ENCODE results near the gene AGAP1. TPM values are rescaled to one million over a fixed set of nuclear protein-coding genes. Genes with fewer than 3 reads are reported as not detected.

AGAP1 gene
- total and polyA plus RNA-seq, 7 donors: 4.2 to 21.6 (median 16.6) TPM

DNA sequence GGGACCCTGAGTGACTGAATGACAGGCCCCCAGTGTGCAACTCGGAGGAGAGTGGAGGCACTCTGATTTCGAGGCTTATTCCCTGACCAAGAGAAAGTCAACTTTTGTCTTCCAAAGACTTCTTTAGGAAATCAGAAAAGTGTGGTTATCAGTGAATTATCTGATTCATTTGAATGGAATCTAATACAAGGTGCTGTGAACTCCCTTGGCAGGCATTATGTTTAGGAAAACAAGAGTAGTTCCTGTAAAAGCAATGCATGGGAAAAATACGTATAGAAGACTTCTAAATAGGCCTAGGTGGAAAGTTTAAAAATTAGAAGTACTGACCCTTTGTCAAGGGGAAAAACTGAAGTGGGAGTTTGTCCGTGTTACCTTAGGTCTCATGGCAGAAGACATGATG lies 404.9 kb downstream of the AGAP1 start:
- H3K4me3 ChIP-seq: no peak overlapping the region
- 90 to 93% (median 92%) methylated on average over 4 of the region's 4 CpGs for WGBS, 3 donors
- intact Hi-C loops (cut with DNase I): no loop called here
- H3K27ac ChIP-seq: no peak overlapping the region
- no peaks in the 10 kb centered on the region for H3K27me3 ChIP-seq (ENCODE audit: insufficient read depth in 3 of 3, low read length in 2 of 3)
- TF ChIP-seq, protein P1, sequence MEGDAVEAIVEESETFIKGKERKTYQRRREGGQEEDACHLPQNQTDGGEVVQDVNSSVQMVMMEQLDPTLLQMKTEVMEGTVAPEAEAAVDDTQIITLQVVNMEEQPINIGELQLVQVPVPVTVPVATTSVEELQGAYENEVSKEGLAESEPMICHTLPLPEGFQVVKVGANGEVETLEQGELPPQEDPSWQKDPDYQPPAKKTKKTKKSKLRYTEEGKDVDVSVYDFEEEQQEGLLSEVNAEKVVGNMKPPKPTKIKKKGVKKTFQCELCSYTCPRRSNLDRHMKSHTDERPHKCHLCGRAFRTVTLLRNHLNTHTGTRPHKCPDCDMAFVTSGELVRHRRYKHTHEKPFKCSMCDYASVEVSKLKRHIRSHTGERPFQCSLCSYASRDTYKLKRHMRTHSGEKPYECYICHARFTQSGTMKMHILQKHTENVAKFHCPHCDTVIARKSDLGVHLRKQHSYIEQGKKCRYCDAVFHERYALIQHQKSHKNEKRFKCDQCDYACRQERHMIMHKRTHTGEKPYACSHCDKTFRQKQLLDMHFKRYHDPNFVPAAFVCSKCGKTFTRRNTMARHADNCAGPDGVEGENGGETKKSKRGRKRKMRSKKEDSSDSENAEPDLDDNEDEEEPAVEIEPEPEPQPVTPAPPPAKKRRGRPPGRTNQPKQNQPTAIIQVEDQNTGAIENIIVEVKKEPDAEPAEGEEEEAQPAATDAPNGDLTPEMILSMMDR (IDR thresholded peaks at IDR 0.05): no peak
- ATAC-seq: no peak
- H3K4me1 ChIP-seq: no peaks in the 10 kb centered on the region
- DNase-seq: no peak
- H3K36me3 ChIP-seq (ENCODE audit: insufficient read depth in 1 of 2, low read depth in 1 of 2): peaks cover 0 to 3% of the 10 kb centered on the region in 2 donors
- H3K9me3 ChIP-seq: no peaks in the 10 kb centered on the region

DNA sequence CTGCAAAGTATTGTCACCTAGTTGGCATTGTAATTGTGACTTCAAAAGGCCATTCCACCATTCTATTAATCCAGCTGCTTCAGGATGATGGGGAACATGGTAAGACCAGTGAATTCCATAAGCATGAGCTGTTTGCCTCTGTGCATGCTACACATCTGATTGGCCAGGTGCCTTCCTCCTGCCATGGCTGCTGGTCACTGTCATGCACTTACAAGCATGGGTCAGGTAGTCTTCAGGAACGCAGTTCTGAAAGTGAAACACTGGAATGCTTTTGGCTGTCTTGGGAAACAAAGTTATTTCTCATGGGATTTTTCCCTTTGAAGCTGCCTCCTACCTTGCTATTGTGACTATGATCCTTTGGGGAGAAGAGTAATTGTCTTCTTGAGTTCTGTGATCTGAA lies 406.8 kb downstream of the AGAP1 start:
- H3K4me1 ChIP-seq: no peaks in the 10 kb centered on the region
- ATAC-seq (no peak), DNase-seq (no peak)
- H3K36me3 ChIP-seq (ENCODE audit: insufficient read depth in 1 of 2, low read depth in 1 of 2): no peaks in the 10 kb centered on the region
- H3K27me3 ChIP-seq (ENCODE audit: insufficient read depth in 3 of 3, low read length in 2 of 3): no peaks in the 10 kb centered on the region
- TF ChIP-seq, protein P1 (IDR thresholded peaks at IDR 0.05): no peak
- H3K9me3 ChIP-seq: no peaks in the 10 kb centered on the region
- H3K4me3 ChIP-seq: no peak overlapping the region
- intact Hi-C loops (cut with DNase I): no loop called here
- no peak overlapping the region for H3K27ac ChIP-seq
- 84 to 93% (median 86%) methylated on average over 1 of the region's 1 CpG for WGBS, 3 donors

DNA sequence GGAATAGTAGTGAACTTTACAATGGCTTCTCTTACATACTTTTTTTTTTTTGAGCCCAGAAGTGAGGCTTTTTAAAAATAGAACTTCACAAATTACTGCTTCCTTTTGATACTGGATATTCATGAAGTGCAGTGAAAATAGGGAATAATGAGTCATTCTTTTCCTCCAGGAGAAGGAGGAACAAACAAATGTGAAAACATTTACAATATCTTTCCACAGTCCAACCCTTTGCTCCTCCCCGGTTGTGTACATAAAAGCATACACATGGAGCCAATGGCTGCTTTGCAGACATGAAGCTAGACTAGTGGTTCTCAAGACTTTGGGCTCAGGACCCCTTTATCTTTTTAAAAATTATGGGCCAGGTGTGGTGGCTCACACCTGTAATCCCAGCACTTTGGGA lies 407.4 kb downstream of the AGAP1 start:
- no peaks in the 10 kb centered on the region for H3K36me3 ChIP-seq (ENCODE audit: insufficient read depth in 1 of 2, low read depth in 1 of 2)
- no peaks in the 10 kb centered on the region for H3K9me3 ChIP-seq
- no peak for DNase-seq
- intact Hi-C loops (cut with DNase I): no loop called here
- H3K27ac ChIP-seq: no peak overlapping the region
- ATAC-seq: no peak
- TF ChIP-seq, protein P1 (IDR thresholded peaks at IDR 0.05): no peak
- H3K27me3 ChIP-seq (ENCODE audit: insufficient read depth in 3 of 3, low read length in 2 of 3): no peaks in the 10 kb centered on the region
- 88 to 93% (median 92%) methylated on average over 1 of the region's 1 CpG for WGBS, 3 donors
- H3K4me1 ChIP-seq: no peaks in the 10 kb centered on the region
- H3K4me3 ChIP-seq: no peak overlapping the region

DNA sequence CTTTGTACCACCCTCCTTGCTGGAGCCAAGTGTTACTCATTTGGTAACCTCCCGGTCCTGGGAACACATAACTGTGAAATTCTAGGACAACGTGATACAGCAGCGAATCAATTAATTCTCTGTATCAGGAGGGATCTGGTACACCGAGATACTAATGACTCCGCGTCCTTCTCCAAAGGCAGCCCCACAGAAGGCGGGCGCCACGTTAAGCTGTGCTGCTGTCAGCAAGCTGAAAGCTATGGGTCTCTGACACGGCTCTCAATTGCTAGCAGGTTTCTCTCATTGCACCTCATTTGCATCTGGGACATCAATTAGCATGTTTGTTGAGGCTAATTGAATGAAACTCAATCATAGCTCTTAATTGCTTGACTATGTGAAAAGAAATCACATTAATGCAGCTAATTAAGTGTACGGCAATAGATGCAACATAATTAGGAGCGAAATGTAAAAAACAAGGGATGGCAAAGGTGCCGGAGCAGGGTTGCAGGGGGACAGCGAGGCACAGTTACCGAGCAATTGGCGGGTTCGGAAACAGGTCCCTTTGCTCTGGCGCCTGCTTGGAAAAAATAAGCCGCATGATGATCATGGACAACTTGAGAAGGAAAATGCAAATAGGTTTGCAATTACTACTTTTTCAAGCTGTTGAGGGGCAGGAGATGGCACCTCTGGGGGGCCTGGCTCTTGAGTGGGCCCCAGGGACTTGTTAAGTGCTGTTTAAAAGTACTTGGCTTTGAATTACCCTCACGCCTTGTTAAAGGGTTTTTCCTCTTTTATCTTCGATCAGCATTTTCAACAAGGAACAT lies 410.1 kb downstream of the AGAP1 start:
- WGBS, 3 donors: 79 to 84% (median 80%) methylated on average over 21 of the region's 21 CpGs

More for the DNA sequence above, 410.1 kb downstream of the AGAP1 start:
- H3K9me3 ChIP-seq: no peaks in the 10 kb centered on the region
- no peaks in the 10 kb centered on the region for H3K4me1 ChIP-seq
- no peaks in the 10 kb centered on the region for H3K36me3 ChIP-seq (ENCODE audit: insufficient read depth in 1 of 2, low read depth in 1 of 2)
- TF ChIP-seq, protein P1 (IDR thresholded peaks at IDR 0.05): no peak
- intact Hi-C loops (cut with DNase I): no loop called here
- DNase-seq: no peak
- ATAC-seq: no peak
- H3K27ac ChIP-seq: no peak overlapping the region
- H3K27me3 ChIP-seq (ENCODE audit: insufficient read depth in 3 of 3, low read length in 2 of 3): no peaks in the 10 kb centered on the region
- H3K4me3 ChIP-seq: no peak overlapping the region
